ENCODE measurements around the gene CIB4.

Gene CIB4

DNA sequence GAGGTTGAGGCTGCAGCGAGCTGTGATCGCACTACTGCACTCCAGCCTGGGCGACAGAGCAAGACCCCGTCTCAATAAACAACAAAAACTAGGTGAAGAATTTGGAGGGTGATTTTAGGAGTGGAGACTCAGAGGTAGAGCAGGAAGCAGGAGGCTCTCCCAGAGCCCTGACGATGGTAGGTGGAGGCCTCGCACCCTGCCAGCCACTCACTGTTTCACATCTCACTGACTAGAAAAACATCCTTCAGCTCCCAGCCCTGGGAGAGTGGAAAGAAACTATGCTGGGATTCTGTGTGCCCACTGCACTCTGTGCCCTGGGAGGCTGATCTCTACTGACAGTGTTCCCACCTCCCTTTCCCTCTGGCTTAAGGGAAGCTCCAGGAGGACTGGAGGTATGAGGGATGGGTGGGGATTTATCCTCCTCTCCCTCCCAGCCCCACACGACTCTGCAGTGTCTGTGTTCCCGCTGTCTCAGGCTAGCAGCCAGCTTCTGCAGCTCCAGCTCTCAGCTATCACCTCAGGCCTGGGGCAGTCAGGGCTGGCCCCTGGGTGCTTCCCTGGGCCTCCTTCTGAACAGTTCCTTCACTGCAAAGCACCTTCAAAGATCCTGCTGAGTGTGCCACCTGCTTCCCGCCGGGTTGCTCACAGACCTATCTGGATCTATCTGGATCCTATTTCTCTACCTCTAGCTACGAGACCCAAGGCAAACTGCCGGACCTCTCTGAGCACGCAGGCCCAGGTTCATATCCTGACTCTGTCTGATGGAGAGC is 9.6 kb downstream of the CIB4 start:
- no peaks in the 10 kb centered on the region for H3K27me3 ChIP-seq (ENCODE audit: control insufficient read depth, insufficient read depth, low read length)
- TF ChIP-seq, protein P1, sequence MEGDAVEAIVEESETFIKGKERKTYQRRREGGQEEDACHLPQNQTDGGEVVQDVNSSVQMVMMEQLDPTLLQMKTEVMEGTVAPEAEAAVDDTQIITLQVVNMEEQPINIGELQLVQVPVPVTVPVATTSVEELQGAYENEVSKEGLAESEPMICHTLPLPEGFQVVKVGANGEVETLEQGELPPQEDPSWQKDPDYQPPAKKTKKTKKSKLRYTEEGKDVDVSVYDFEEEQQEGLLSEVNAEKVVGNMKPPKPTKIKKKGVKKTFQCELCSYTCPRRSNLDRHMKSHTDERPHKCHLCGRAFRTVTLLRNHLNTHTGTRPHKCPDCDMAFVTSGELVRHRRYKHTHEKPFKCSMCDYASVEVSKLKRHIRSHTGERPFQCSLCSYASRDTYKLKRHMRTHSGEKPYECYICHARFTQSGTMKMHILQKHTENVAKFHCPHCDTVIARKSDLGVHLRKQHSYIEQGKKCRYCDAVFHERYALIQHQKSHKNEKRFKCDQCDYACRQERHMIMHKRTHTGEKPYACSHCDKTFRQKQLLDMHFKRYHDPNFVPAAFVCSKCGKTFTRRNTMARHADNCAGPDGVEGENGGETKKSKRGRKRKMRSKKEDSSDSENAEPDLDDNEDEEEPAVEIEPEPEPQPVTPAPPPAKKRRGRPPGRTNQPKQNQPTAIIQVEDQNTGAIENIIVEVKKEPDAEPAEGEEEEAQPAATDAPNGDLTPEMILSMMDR (IDR thresholded peaks at IDR 0.05): no peak
- no peaks in the 10 kb centered on the region for H3K79me2 ChIP-seq
- no peaks in the 10 kb centered on the region for H3K4me1 ChIP-seq
- no peak overlapping the region for H3K9ac ChIP-seq
- no peaks in the 10 kb centered on the region for H3K36me3 ChIP-seq (ENCODE audit: control insufficient read depth, insufficient read depth, low read length)
- H2AFZ ChIP-seq: no peak overlapping the region
- no peak overlapping the region for H3K27ac ChIP-seq
- H3K9me3 ChIP-seq (ENCODE audit: control insufficient read depth, low read length): no peaks in the 10 kb centered on the region
- H3K4me2 ChIP-seq (ENCODE audit: low read length): no peak overlapping the region
- H3K4me3 ChIP-seq (ENCODE audit: low read depth, low read length): no peak overlapping the region

DNA sequence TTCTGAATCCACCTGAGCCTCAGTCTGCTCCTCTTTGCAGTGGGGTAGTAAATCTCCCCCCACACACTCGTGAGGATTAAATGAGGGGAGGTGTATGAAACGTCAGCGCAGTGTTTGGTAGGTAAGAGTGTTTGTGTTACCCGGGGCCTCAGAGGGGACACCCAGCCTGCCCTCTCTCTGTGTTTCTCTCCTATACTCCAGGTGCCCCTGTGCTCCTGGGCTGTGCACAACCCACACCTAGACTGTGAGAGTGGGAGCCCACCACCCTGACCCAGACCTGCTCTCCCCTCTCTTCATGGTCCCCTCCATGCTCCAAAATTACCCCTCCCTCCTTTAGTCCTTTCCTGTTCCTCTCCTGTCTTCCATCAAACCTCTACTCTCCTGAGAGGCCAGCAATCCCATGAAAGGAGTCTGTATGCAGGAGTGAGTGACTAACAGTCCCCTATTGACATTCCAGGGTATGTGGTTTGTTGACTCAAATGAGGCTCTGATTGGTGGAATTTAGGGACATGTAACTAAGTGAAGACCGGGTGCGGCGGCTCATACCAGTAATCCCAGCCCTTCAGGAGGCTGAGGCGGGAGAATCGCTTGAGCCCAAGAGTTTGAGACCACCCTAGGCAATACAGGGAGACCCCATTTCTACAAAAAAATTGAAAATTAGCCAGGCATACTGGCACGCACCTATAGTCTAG is 10.4 kb downstream of the CIB4 start:
- TF ChIP-seq, protein P1 (IDR thresholded peaks at IDR 0.05): no peak
- no peaks in the 10 kb centered on the region for H3K36me3 ChIP-seq (ENCODE audit: control insufficient read depth, insufficient read depth, low read length)
- H3K4me2 ChIP-seq (ENCODE audit: low read length): no peak overlapping the region
- no peak overlapping the region for H3K4me3 ChIP-seq (ENCODE audit: low read depth, low read length)
- no peaks in the 10 kb centered on the region for H3K4me1 ChIP-seq
- no peaks in the 10 kb centered on the region for H3K27me3 ChIP-seq (ENCODE audit: control insufficient read depth, insufficient read depth, low read length)
- no peak overlapping the region for H3K27ac ChIP-seq
- no peaks in the 10 kb centered on the region for H3K79me2 ChIP-seq
- no peak overlapping the region for H3K9ac ChIP-seq
- no peaks in the 10 kb centered on the region for H3K9me3 ChIP-seq (ENCODE audit: control insufficient read depth, low read length)
- no peak overlapping the region for H2AFZ ChIP-seq

DNA sequence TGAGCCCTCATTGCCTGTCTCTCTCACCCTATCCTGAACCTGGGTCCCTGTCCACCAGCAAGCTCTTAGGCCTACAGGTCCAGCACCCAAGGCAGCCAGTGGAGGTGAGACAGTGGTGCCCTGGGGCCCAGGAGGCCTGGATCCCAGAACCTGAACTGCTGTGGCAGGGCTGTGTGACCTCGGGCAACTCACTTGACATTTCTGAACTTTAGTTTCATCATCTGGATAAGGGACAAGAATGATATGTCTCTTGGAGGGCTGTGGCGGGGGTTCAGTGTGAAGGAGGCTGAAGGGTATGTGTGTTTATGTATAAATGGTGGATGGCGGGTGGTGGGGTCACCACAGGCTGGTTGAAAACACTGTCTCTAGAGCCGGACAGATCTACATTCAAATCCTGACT is 10.9 kb downstream of the CIB4 start:
- Histone ChIP-seq H3K27me3 (ENCODE audit: control insufficient read depth, insufficient read depth, low read length) (no peaks in the 10 kb centered on the region), H3K79me2 (no peaks in the 10 kb centered on the region), H3K9me3 (ENCODE audit: control insufficient read depth, low read length) (no peaks in the 10 kb centered on the region), H3K9ac (no peak overlapping the region), H3K27ac (no peak overlapping the region), H3K36me3 (ENCODE audit: control insufficient read depth, insufficient read depth, low read length) (no peaks in the 10 kb centered on the region), H3K4me1 (no peaks in the 10 kb centered on the region), H2AFZ (no peak overlapping the region), H3K4me2 (ENCODE audit: low read length) (no peak overlapping the region), H3K4me3 (ENCODE audit: low read depth, low read length) (no peak overlapping the region)
- TF ChIP-seq, protein P1 (IDR thresholded peaks at IDR 0.05): no peak

DNA sequence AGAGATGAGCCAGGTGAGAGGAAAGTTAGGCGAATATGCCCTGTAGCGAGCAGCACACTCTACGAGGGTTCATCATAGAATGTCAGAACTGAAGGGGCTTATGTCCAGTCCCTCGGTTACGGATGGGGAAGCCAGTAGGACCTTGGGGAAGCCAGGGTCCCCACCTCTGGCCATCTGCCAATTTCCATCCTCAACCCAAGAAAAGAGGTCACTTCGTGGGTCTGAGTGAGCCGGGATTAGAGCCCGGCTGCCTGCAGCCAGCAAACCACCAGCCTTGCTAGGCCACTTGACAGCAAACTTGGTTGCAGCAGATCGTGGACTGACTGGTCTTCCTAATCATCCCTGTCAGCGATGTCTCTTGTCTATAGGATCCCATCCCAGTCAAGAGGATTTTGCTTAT is 11.4 kb downstream of the CIB4 start:
- no peaks in the 10 kb centered on the region for H3K9me3 ChIP-seq (ENCODE audit: control insufficient read depth, low read length)
- H3K79me2 ChIP-seq: no peaks in the 10 kb centered on the region
- no peaks in the 10 kb centered on the region for H3K36me3 ChIP-seq (ENCODE audit: control insufficient read depth, insufficient read depth, low read length)
- no peaks in the 10 kb centered on the region for H3K4me1 ChIP-seq
- H3K27ac ChIP-seq: no peak overlapping the region
- H3K4me3 ChIP-seq (ENCODE audit: low read depth, low read length): no peak overlapping the region
- TF ChIP-seq, protein P1 (IDR thresholded peaks at IDR 0.05): no peak
- no peak overlapping the region for H3K9ac ChIP-seq
- no peaks in the 10 kb centered on the region for H3K27me3 ChIP-seq (ENCODE audit: control insufficient read depth, insufficient read depth, low read length)
- no peak overlapping the region for H2AFZ ChIP-seq
- H3K4me2 ChIP-seq (ENCODE audit: low read length): no peak overlapping the region

DNA sequence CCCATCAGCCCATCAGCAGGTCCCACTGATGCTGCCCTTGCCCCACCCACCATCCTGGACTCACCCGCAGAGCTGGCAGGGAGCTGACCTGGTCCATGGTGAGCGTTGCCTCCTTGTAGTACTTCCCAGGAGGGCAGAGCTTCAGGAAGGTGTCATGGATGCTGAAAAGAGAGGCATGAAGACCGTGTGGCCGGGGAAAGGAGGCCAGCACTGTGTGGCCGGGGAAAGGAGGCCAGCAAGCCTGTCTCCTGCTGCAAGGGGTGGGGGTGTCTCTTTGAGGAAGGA is 11.9 kb downstream of the CIB4 start:
- no peaks in the 10 kb centered on the region for H3K9me3 ChIP-seq (ENCODE audit: control insufficient read depth, low read length)
- H3K36me3 ChIP-seq (ENCODE audit: control insufficient read depth, insufficient read depth, low read length): no peaks in the 10 kb centered on the region
- no peaks in the 10 kb centered on the region for H3K79me2 ChIP-seq
- H3K27ac ChIP-seq: no peak overlapping the region
- no peak overlapping the region for H3K9ac ChIP-seq
- no peak overlapping the region for H2AFZ ChIP-seq
- H3K4me2 ChIP-seq (ENCODE audit: low read length): no peak overlapping the region
- TF ChIP-seq, protein P1 (IDR thresholded peaks at IDR 0.05): no peak
- H3K4me1 ChIP-seq: no peaks in the 10 kb centered on the region
- H3K27me3 ChIP-seq (ENCODE audit: control insufficient read depth, insufficient read depth, low read length): no peaks in the 10 kb centered on the region
- H3K4me3 ChIP-seq (ENCODE audit: low read depth, low read length): no peak overlapping the region

Measured in parathyroid adenoma (tissue), 2 donors.